GM19468 (cell line): Measurements from ENCODE around the gene CTRB1.
"Not testable (repeated sequence)": the region's sequence is repeated elsewhere in the genome, so short reads cannot be mapped to it uniquely, and the experiment has no call there.

Experiments used
- ATAC-seq: cut with Tn5 transposase; IDR thresholded peaks from one replicate; pipeline ENCODE4 v1.9.1; 2021; ENCODE audit warnings: mild to moderate bottlenecking, moderate library complexity, moderate number of reproducible peaks; ENCODE audit not compliant: unreplicated experiment; ENCODE audit errors: extremely low read depth

CTRB1 gene

GRCh38 chr16:75203667-75204409, 14.9 kb upstream of the CTRB1 start:
- ATAC-seq, result no peak

GRCh38 chr16:75204410-75204758, 14.4 kb upstream of the CTRB1 start:
- ATAC-seq, result no peak

- ATAC-seq, result not testable (repeated sequence)
Observed at GRCh38 chr16:75204905-75205304, 13.9 kb upstream of the CTRB1 start.

- not testable (repeated sequence) for ATAC-seq
Observed at GRCh38 chr16:75205438-75205837, 13.3 kb upstream of the CTRB1 start.

GRCh38 chr16:75205961-75206748, 12.6 kb upstream of the CTRB1 start:
- not testable (repeated sequence) for ATAC-seq

- no peak for ATAC-seq
Observed at GRCh38 chr16:75206749-75207451, 11.9 kb upstream of the CTRB1 start, which contains the start of gene CTRB2. TSS of gene CTRB2 (minus strand) at chr16:75207161. CDS start at chr16:75207141, 20 bp downstream.

GRCh38 chr16:75207831-75208230, 11.0 kb upstream of the CTRB1 start:
- ATAC-seq, result no peak

- no peak for ATAC-seq
Observed at GRCh38 chr16:75208242-75208825, 10.5 kb upstream of the CTRB1 start.

GRCh38 chr16:75208861-75209505, 9.8 kb upstream of the CTRB1 start:
- no peak for ATAC-seq

GRCh38 chr16:75209514-75209913, 9.3 kb upstream of the CTRB1 start:
- ATAC-seq, result not testable (repeated sequence)

- ATAC-seq, result no peak
Observed at GRCh38 chr16:75209944-75210343, 8.8 kb upstream of the CTRB1 start.

GRCh38 chr16:75211286-75211685, 7.5 kb upstream of the CTRB1 start:
- ATAC-seq, result not testable (repeated sequence)

GRCh38 chr16:75216127-75216526, 2.7 kb upstream of the CTRB1 start:
- ATAC-seq, result no peak

- no peak for ATAC-seq
Observed at GRCh38 chr16:75216576-75216975, 2.2 kb upstream of the CTRB1 start.

GRCh38 chr16:75217389-75217851, 1.4 kb upstream of the CTRB1 start:
- ATAC-seq, result no peak

- no peak for ATAC-seq
Observed at GRCh38 chr16:75219088-75219487, 300 bp downstream of the CTRB1 start.

- ATAC-seq, result no peak
Observed at GRCh38 chr16:75219838-75220237, 1.1 kb downstream of the CTRB1 start.

- ATAC-seq, result no peak
Observed at GRCh38 chr16:75222271-75222783, 3.5 kb downstream of the CTRB1 start.

GRCh38 chr16:75223129-75223528, 4.3 kb downstream of the CTRB1 start:
- not testable (repeated sequence) for ATAC-seq
